Activated CD4-positive, alpha-beta T cell treated with anti-CD3 and anti-CD28 coated beads, Interleukin-2, amount 10 ng/mL, durations not matched to agents 7 days and 5 days (primary cell): ENCODE results near the gene ING3. TPM values are rescaled to one million over a fixed set of nuclear protein-coding genes. Genes with fewer than 3 reads are reported as not detected.
"Not testable (repeated sequence)": the region's sequence is repeated elsewhere in the genome, so short reads cannot be mapped to it uniquely, and the experiment has no call there.

ENCODE experiments used
- CTCF ChIA-PET: fragments of 350-600 bp; sonication (Branson Sonifier 250); formaldehyde crosslinking; loops from one replicate; lab custom pipeline; 2021; ENCODE audit warnings: antibody characterized with exemption; lab: Charles Lee
- POLR2A ChIA-PET: fragments of 350-600 bp; sonication (Branson Sonifier 250); formaldehyde crosslinking; loops from one replicate; lab custom pipeline; 2021; ENCODE audit warnings: antibody characterized with exemption; lab: Charles Lee
- DNase-seq: peaks from one replicate; pipeline ENCODE4 v3.0.0-alpha.2; 2020
- H3K27ac Mint-ChIP-seq: one replicate; pipeline ENCODE4 v1.8.0; 2021; ENCODE audit warnings: mild to moderate bottlenecking, moderate library complexity, mixed read lengths
- H3K27me3 Mint-ChIP-seq: one replicate; pipeline ENCODE4 v1.8.0; 2021; ENCODE audit warnings: mixed read lengths
- H3K36me3 Mint-ChIP-seq: one replicate; pipeline ENCODE4 v1.8.0; 2021; ENCODE audit warnings: low read depth, mixed read lengths
- H3K4me1 Mint-ChIP-seq: one replicate; pipeline ENCODE4 v1.8.0; 2021; ENCODE audit warnings: mixed read lengths
- H3K4me3 Mint-ChIP-seq: one replicate; pipeline ENCODE4 v1.8.0; 2021; ENCODE audit warnings: mild to moderate bottlenecking, moderate library complexity, mixed read lengths
- H3K9me3 Mint-ChIP-seq: one replicate; pipeline ENCODE4 v1.8.0; 2021; ENCODE audit warnings: mixed read lengths
- total RNA-seq, 2 experiments: library from RNA; stranded (reverse); gene quantifications; one replicate each; pipeline ENCODE4 v1.2.3, GENCODE V29; 2021

The ING3 gene
- total RNA-seq, 2 experiments from 2014 or later = 24.7 to 28.3 TPM

DNA sequence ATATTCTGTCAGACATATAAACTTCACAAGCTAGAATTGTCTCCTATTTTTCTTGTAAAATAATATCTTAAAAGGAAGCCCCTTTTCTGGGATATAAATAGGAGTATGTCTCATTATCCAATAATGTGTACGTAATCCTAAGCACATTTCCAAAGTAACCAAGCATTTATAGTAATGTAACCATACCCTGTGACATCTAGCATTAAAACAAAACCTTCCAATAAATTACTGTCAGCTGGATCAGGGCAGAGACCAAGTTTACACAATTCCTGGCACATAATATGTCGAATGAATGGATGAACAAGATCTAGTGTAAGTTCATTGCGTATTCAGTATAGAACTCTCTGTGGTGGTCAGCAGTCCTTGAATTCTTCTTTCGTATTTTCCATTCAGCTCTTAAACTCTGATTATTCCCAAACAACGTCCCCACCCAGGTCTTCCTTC, 52.2 kb downstream of the ING3 start:
- ChIA-PET POLR2A (no interaction called here), CTCF (interaction anchor here (0.5 to 1.6 kb wide), 3 partner anchors 8 to 15 kb away, joined by 3 to 5 read pairs (median 3); partner anchors contain the start of gene CPED1)
- no peaks in the 10 kb centered on the region for H3K9me3 Mint-ChIP-seq
- H3K36me3 Mint-ChIP-seq = no peaks in the 10 kb centered on the region
- peaks cover 24% of the 10 kb centered on the region for H3K27me3 Mint-ChIP-seq
- no peak overlapping the region for H3K27ac Mint-ChIP-seq
- H3K4me1 Mint-ChIP-seq = peaks cover 7% of the 10 kb centered on the region
- H3K4me3 Mint-ChIP-seq = no peak overlapping the region
- DNase-seq = no peak

DNA sequence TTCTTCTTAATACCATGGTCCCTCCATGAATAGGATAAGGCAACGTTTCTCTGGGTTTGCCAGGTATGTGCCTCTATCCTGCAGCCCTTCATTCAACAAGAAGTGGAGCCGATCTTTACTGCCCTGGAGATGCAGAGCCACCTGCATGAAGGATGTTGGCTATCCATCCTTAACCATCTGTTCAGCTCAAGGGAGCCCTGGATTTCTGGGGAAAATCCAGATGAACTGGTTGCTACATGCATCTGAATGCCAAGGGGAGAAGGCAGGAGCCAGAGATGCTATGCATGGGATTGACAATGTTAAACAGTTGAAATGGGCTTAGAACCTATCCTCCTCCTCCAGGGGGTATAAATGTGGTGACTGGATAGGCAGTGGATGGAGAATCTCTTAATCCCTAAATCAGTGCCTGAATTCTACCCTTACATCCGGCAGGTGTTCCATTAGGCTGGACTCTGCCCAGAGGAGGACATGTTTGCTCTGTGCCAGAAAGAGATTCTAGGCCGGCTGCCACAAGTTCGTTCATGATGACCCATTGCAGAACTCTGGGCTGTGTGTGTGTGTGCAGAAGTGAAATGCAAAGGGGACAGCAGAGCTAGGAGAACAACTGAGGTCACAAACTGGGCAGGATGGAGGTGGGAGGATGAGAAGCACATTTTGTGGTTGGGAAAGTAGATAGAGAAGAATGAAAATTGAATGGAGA, 53.6 kb downstream of the ING3 start:
- DNase-seq = no peak
- CTCF ChIA-PET = no interaction called here
- POLR2A ChIA-PET = no interaction called here
- no peak overlapping the region for H3K4me3 Mint-ChIP-seq
- no peaks in the 10 kb centered on the region for H3K36me3 Mint-ChIP-seq
- H3K9me3 Mint-ChIP-seq = no peaks in the 10 kb centered on the region
- H3K27ac Mint-ChIP-seq = no peak overlapping the region
- H3K4me1 Mint-ChIP-seq = peaks cover 7% of the 10 kb centered on the region
- H3K27me3 Mint-ChIP-seq = peaks cover 24% of the 10 kb centered on the region

DNA sequence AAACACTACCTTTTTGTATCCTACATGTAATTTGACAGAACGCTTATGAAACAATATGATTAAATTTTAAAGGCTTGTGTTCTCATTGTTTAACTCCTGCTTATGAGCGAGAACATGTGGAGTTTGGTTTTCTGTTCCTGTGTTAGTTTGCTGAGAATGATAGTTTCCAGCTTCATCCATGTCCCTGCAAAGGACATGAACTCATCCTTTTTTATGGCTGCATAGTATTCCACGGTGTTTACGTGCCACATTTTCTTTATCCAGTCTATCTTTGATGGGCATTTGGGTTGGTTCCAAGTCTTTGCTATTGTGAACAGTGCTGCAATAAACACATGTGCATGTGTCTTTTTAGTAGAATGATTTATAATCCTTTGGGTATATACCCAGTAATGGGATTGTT, 54.5 kb downstream of the ING3 start:
- H3K4me1 Mint-ChIP-seq, POLR2A ChIA-PET, DNase-seq, H3K9me3 Mint-ChIP-seq, H3K4me3 Mint-ChIP-seq, H3K36me3 Mint-ChIP-seq, H3K27ac Mint-ChIP-seq, CTCF ChIA-PET: not testable (repeated sequence)
- peaks cover 23% of the 10 kb centered on the region for H3K27me3 Mint-ChIP-seq

DNA sequence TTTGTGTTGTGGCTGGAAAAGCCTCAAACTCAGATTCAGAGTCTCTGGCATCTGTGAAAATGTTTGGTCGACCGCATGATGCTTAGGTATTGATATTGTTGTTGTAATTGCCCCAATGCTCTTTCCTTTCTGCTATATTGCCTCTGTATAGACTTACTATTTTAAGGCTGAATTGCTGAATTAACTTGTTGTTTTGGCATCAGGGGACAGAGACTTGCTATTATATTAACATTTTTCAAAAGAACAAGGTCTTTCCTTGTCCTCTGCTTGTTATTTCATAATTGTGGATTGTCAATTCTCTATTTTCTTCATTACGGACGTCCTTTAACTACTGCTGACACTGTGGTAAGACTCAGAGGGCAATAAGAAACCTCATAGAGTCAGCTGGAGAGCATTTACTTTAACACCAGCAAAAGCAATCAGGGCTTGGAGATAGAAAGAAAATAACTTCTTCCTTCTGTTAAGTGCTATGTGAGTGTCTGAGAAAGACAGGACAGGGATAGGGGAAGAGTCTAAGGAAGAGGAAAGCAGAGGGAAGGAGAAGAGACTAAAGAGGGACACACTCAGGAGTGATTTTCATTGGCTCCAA, 55.5 kb downstream of the ING3 start:
- no peak overlapping the region for H3K27ac Mint-ChIP-seq
- H3K36me3 Mint-ChIP-seq = no peaks in the 10 kb centered on the region
- no peak overlapping the region for H3K4me3 Mint-ChIP-seq
- ChIA-PET CTCF (no interaction called here), POLR2A (no interaction called here)
- H3K4me1 Mint-ChIP-seq = no peaks in the 10 kb centered on the region
- no peak for DNase-seq
- H3K27me3 Mint-ChIP-seq = peaks cover 21% of the 10 kb centered on the region
- H3K9me3 Mint-ChIP-seq = no peaks in the 10 kb centered on the region

DNA sequence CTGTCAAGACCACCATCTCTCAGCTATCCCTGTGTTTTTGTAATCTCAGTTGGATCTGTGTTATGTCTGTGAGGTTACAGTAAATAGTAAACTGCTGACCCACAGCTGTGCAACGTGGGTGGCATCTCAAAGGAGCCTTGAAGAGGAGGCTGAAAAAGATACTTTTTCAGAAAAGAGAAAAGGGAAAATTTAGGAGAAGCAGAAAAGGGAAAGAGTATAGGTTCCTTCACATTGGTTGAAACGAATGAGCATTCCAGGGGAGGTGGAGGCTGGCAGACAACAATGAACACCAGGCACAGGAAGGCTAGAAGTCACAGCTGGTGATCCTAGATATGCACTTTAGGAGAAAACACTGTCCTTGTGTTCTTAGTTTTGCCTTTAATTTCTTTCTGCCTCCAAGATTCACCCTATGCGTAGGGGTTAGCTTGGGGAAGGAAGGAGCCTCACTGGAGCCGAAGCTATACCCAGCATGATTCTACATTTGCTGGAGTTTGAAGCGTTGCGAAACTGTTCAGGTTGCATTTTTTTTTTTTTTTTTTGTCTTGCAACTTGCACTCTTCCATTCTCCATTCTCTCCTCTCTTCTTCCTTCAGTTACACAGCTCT, 56.2 kb downstream of the ING3 start:
- ChIA-PET CTCF (no interaction called here), POLR2A (no interaction called here)
- Mint-ChIP-seq H3K9me3 (no peaks in the 10 kb centered on the region), H3K27ac (no peak overlapping the region), H3K36me3 (no peaks in the 10 kb centered on the region), H3K27me3 (peaks cover 21% of the 10 kb centered on the region), H3K4me1 (no peaks in the 10 kb centered on the region), H3K4me3 (no peak overlapping the region)
- no peak for DNase-seq

DNA sequence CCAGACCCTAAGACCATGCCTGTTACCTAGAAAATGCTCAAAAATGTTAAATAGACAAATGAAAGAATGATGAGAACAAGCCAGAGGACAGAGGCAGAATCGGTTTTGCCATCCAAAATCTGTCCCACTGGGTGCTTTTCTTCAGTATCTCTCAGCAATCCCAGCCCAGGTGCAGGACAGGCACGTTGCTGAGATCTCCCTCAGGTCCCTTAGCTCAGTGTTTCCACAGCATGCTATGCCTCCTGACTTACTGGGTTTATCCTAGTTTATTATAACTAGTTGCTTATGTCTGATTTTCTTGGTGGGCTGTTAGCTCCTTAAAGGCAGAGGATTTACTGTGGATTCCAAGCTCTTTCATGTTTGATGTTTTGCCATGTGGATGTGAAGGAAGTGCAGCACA, 58.2 kb downstream of the ING3 start:
- no peak for DNase-seq
- no peaks in the 10 kb centered on the region for H3K4me1 Mint-ChIP-seq
- CTCF ChIA-PET = no interaction called here
- H3K9me3 Mint-ChIP-seq = no peaks in the 10 kb centered on the region
- H3K27me3 Mint-ChIP-seq = peaks cover 14% of the 10 kb centered on the region
- H3K27ac Mint-ChIP-seq = no peak overlapping the region
- POLR2A ChIA-PET = no interaction called here
- no peaks in the 10 kb centered on the region for H3K36me3 Mint-ChIP-seq
- H3K4me3 Mint-ChIP-seq = no peak overlapping the region

- Mint-ChIP-seq H3K4me3 (no peak overlapping the region), H3K36me3 (no peaks in the 10 kb centered on the region), H3K27me3 (peaks cover 8% of the 10 kb centered on the region), H3K9me3 (no peaks in the 10 kb centered on the region), H3K27ac (no peak overlapping the region), H3K4me1 (no peaks in the 10 kb centered on the region)
- CTCF ChIA-PET = interaction anchor here (0.6 kb wide), 1 partner anchor 30 kb away, joined by 5 read pairs; no protein-coding TSS in a partner anchor
- POLR2A ChIA-PET = interaction anchor here (0.7 kb wide), 1 partner anchor 201 kb away, joined by 3 read pairs; no protein-coding TSS in a partner anchor
- DNase-seq = no peak
Observed at GRCh38 chr7:121011401-121011800, 60.8 kb downstream of the ING3 start.

- DNase-seq = no peak
- ChIA-PET POLR2A (no interaction called here), CTCF (no interaction called here)
- no peaks in the 10 kb centered on the region for H3K4me1 Mint-ChIP-seq
- no peak overlapping the region for H3K4me3 Mint-ChIP-seq
- no peaks in the 10 kb centered on the region for H3K9me3 Mint-ChIP-seq
- H3K27ac Mint-ChIP-seq = no peak overlapping the region
- peaks cover 4% of the 10 kb centered on the region for H3K27me3 Mint-ChIP-seq
- no peaks in the 10 kb centered on the region for H3K36me3 Mint-ChIP-seq
Observed at GRCh38 chr7:121012170-121012874, 61.7 kb downstream of the ING3 start.

- no peaks in the 10 kb centered on the region for H3K36me3 Mint-ChIP-seq
- DNase-seq = no peak
- CTCF ChIA-PET = no interaction called here
- no peaks in the 10 kb centered on the region for H3K27me3 Mint-ChIP-seq
- H3K4me3 Mint-ChIP-seq = no peak overlapping the region
- H3K4me1 Mint-ChIP-seq = no peaks in the 10 kb centered on the region
- no peak overlapping the region for H3K27ac Mint-ChIP-seq
- POLR2A ChIA-PET = no interaction called here
- H3K9me3 Mint-ChIP-seq = no peaks in the 10 kb centered on the region
Observed at GRCh38 chr7:121012919-121013318, 62.3 kb downstream of the ING3 start.

DNA sequence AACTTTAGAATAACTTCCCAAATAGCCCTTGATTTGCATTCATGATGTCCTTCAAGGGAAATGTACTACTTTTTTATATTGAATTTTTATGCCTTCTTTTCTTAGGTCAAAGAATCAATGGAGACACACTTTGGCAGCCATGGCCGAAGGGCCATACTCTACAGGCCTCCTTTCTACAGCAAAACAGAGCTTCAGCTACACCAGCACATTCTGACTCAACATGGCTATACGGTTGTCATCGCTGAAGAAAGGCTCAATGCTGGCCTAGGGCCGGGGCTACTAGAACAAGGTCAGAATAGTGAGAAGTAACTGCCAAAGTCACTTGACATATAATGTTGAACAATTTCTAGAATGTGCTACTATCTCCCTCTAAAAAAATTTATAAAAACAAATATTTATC, 65.0 kb downstream of the ING3 start:
- ChIA-PET CTCF (no interaction called here), POLR2A (no interaction called here)
- no peaks in the 10 kb centered on the region for H3K36me3 Mint-ChIP-seq
- no peak overlapping the region for H3K4me3 Mint-ChIP-seq
- no peaks in the 10 kb centered on the region for H3K27me3 Mint-ChIP-seq
- H3K4me1 Mint-ChIP-seq = no peaks in the 10 kb centered on the region
- no peaks in the 10 kb centered on the region for H3K9me3 Mint-ChIP-seq
- DNase-seq = no peak
- H3K27ac Mint-ChIP-seq = no peak overlapping the region

GRCh38 chr7:121016966-121017365, 66.4 kb downstream of the ING3 start:
- Mint-ChIP-seq H3K27me3 (no peaks in the 10 kb centered on the region), H3K4me3 (no peak overlapping the region), H3K27ac (no peak overlapping the region), H3K9me3 (no peaks in the 10 kb centered on the region), H3K36me3 (no peaks in the 10 kb centered on the region), H3K4me1 (no peaks in the 10 kb centered on the region)
- DNase-seq = no peak
- ChIA-PET POLR2A (no interaction called here), CTCF (interaction anchor here (0.5 kb wide), 1 partner anchor 205 kb away, joined by 5 read pairs; no protein-coding TSS in a partner anchor)

DNA sequence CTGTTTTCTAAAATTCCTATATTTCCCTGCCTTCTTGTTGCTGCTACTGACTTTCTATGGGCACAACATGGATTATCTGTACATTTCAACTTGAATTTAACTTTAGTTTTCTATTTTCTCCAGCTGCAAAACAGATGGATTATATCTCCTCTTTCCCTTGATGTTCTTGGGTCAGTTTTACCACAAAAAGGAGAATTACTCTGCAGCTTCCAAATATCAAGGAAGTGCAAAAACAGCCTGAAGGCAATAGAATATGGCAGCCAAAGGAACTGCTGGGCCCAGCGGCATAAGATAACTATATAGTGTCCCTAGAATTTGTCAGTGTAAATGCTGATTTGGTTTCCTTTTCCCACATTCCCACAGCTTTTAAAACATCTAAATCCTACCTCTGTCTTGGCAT, 67.0 kb downstream of the ING3 start:
- no peak for DNase-seq
- peaks cover 1% of the 10 kb centered on the region for H3K27me3 Mint-ChIP-seq
- H3K27ac Mint-ChIP-seq = no peak overlapping the region
- POLR2A ChIA-PET = no interaction called here
- no peak overlapping the region for H3K4me3 Mint-ChIP-seq
- CTCF ChIA-PET = interaction anchor here (0.5 kb wide), 1 partner anchor 206 kb away, joined by 5 read pairs; no protein-coding TSS in a partner anchor
- no peaks in the 10 kb centered on the region for H3K4me1 Mint-ChIP-seq
- H3K36me3 Mint-ChIP-seq = no peaks in the 10 kb centered on the region
- no peaks in the 10 kb centered on the region for H3K9me3 Mint-ChIP-seq

- POLR2A ChIA-PET = no interaction called here
- DNase-seq = no peak
- Mint-ChIP-seq H3K27ac (no peak overlapping the region), H3K9me3 (no peaks in the 10 kb centered on the region), H3K27me3 (peaks cover 1% of the 10 kb centered on the region), H3K4me3 (no peak overlapping the region), H3K36me3 (no peaks in the 10 kb centered on the region), H3K4me1 (no peaks in the 10 kb centered on the region)
- CTCF ChIA-PET = no interaction called here
Observed at GRCh38 chr7:121019018-121019417, 68.4 kb downstream of the ING3 start.
